ENCODE data around the gene WT1. TPM values are rescaled to one million over a fixed set of nuclear protein-coding genes. Genes with fewer than 3 reads are reported as not detected.

WT1 gene
- total RNA-seq, 1 experiment from 2014 or later = not detected

DNA sequence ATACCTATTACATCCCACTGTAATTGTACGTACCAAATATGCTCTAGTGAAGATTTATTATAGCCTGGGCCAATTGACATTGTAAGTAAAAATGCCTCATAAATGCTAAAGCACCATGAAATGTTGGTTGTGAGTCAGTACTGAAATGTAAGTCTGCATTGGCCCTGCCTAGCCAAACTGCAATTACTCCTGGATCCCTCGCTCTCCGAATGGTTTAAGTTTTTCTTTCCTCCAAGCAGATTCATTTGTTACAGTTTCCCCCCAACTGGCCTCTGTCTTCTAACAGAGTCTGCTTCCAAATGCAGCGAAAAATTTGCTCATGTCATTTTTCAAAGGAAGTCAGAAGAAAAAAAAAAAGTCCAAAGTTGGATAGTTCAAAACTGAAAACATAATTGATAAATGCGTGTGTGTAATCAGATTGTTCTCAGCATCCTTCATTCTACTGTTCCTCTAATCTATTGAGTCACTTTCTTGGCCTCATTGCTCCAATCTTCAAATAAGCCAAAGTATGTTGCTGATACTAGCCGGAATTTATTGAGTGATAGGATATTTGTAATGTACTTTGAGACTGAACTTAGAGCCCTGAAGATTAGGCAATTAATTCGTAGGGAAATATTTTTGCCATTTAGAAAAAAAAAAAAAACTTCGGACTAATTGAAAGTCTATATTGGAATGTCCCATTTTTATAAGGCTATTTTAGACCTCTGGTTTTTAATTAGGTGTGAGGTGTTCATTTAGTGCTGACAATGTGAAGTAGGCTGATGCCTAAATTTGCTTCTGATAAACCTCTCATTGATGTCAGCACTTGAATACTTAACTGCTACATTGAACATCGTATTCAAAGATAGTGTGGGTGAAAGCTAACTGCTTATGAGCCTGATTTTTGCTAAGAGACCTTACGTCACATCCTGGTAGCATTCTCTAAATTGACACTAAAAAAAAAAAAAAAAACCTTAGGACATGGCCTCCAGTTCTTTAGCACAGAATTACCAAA, 93.4 kb downstream of the WT1 start:
- no peak for DNase-seq (ENCODE audit: low spot score)
- CTCF ChIA-PET = interaction anchor here (1.4 kb wide), 1 partner anchor 9 kb away, joined by 3 read pairs; no protein-coding TSS in a partner anchor

More for the DNA sequence above, 93.4 kb downstream of the WT1 start:
- TF ChIP-seq, protein P1, sequence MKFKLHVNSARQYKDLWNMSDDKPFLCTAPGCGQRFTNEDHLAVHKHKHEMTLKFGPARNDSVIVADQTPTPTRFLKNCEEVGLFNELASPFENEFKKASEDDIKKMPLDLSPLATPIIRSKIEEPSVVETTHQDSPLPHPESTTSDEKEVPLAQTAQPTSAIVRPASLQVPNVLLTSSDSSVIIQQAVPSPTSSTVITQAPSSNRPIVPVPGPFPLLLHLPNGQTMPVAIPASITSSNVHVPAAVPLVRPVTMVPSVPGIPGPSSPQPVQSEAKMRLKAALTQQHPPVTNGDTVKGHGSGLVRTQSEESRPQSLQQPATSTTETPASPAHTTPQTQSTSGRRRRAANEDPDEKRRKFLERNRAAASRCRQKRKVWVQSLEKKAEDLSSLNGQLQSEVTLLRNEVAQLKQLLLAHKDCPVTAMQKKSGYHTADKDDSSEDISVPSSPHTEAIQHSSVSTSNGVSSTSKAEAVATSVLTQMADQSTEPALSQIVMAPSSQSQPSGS (CRISPR knock-in tag; IDR thresholded peaks at IDR 0.05; ENCODE audit: borderline replicate concordance, low read depth) = no peak
- TF ChIP-seq, protein P2, sequence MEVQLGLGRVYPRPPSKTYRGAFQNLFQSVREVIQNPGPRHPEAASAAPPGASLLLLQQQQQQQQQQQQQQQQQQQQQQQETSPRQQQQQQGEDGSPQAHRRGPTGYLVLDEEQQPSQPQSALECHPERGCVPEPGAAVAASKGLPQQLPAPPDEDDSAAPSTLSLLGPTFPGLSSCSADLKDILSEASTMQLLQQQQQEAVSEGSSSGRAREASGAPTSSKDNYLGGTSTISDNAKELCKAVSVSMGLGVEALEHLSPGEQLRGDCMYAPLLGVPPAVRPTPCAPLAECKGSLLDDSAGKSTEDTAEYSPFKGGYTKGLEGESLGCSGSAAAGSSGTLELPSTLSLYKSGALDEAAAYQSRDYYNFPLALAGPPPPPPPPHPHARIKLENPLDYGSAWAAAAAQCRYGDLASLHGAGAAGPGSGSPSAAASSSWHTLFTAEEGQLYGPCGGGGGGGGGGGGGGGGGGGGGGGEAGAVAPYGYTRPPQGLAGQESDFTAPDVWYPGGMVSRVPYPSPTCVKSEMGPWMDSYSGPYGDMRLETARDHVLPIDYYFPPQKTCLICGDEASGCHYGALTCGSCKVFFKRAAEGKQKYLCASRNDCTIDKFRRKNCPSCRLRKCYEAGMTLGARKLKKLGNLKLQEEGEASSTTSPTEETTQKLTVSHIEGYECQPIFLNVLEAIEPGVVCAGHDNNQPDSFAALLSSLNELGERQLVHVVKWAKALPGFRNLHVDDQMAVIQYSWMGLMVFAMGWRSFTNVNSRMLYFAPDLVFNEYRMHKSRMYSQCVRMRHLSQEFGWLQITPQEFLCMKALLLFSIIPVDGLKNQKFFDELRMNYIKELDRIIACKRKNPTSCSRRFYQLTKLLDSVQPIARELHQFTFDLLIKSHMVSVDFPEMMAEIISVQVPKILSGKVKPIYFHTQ (CRISPR knock-in tag; IDR thresholded peaks at IDR 0.05) = no peak
- TF ChIP-seq GRHL2 (CRISPR knock-in tag; IDR thresholded peaks at IDR 0.05; ENCODE audit: insufficient replicate concordance, severe bottlenecking) (no peak), NR1H2 (CRISPR knock-in tag; IDR thresholded peaks at IDR 0.05) (no peak), ZNF263 (CRISPR knock-in tag; IDR thresholded peaks at IDR 0.05; ENCODE audit: low read depth) (no peak), TCF7 (CRISPR knock-in tag; IDR thresholded peaks at IDR 0.05; ENCODE audit: low read depth) (no peak), ATF1 (CRISPR knock-in tag; IDR thresholded peaks at IDR 0.05) (no peak), ZNF121 (CRISPR knock-in tag; IDR thresholded peaks at IDR 0.05) (no peak), ZNF671 (CRISPR knock-in tag; IDR thresholded peaks at IDR 0.05) (no peak), CBFB (CRISPR knock-in tag; IDR thresholded peaks at IDR 0.05; ENCODE audit: low read depth) (no peak), FOXJ3 (CRISPR knock-in tag; IDR thresholded peaks at IDR 0.05; ENCODE audit: borderline replicate concordance) (no peak), SMAD4 (CRISPR knock-in tag; IDR thresholded peaks at IDR 0.05) (no peak)
- TF ChIP-seq, protein P3, sequence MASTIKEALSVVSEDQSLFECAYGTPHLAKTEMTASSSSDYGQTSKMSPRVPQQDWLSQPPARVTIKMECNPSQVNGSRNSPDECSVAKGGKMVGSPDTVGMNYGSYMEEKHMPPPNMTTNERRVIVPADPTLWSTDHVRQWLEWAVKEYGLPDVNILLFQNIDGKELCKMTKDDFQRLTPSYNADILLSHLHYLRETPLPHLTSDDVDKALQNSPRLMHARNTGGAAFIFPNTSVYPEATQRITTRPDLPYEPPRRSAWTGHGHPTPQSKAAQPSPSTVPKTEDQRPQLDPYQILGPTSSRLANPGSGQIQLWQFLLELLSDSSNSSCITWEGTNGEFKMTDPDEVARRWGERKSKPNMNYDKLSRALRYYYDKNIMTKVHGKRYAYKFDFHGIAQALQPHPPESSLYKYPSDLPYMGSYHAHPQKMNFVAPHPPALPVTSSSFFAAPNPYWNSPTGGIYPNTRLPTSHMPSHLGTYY (CRISPR knock-in tag; IDR thresholded peaks at IDR 0.05) = no peak
- TF ChIP-seq, protein P4, sequence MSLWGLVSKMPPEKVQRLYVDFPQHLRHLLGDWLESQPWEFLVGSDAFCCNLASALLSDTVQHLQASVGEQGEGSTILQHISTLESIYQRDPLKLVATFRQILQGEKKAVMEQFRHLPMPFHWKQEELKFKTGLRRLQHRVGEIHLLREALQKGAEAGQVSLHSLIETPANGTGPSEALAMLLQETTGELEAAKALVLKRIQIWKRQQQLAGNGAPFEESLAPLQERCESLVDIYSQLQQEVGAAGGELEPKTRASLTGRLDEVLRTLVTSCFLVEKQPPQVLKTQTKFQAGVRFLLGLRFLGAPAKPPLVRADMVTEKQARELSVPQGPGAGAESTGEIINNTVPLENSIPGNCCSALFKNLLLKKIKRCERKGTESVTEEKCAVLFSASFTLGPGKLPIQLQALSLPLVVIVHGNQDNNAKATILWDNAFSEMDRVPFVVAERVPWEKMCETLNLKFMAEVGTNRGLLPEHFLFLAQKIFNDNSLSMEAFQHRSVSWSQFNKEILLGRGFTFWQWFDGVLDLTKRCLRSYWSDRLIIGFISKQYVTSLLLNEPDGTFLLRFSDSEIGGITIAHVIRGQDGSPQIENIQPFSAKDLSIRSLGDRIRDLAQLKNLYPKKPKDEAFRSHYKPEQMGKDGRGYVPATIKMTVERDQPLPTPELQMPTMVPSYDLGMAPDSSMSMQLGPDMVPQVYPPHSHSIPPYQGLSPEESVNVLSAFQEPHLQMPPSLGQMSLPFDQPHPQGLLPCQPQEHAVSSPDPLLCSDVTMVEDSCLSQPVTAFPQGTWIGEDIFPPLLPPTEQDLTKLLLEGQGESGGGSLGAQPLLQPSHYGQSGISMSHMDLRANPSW (CRISPR knock-in tag; conservative IDR thresholded peaks at IDR 0.05; ENCODE audit: low read depth) = no peak
- TF ChIP-seq, protein P5, sequence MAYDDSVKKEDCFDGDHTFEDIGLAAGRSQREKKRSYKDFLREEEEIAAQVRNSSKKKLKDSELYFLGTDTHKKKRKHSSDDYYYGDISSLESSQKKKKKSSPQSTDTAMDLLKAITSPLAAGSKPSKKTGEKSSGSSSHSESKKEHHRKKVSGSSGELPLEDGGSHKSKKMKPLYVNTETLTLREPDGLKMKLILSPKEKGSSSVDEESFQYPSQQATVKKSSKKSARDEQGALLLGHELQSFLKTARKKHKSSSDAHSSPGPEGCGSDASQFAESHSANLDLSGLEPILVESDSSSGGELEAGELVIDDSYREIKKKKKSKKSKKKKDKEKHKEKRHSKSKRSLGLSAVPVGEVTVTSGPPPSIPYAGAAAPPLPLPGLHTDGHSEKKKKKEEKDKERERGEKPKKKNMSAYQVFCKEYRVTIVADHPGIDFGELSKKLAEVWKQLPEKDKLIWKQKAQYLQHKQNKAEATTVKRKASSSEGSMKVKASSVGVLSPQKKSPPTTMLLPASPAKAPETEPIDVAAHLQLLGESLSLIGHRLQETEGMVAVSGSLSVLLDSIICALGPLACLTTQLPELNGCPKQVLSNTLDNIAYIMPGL (CRISPR knock-in tag; IDR thresholded peaks at IDR 0.05) = no peak
- TF ChIP-seq, protein P6, sequence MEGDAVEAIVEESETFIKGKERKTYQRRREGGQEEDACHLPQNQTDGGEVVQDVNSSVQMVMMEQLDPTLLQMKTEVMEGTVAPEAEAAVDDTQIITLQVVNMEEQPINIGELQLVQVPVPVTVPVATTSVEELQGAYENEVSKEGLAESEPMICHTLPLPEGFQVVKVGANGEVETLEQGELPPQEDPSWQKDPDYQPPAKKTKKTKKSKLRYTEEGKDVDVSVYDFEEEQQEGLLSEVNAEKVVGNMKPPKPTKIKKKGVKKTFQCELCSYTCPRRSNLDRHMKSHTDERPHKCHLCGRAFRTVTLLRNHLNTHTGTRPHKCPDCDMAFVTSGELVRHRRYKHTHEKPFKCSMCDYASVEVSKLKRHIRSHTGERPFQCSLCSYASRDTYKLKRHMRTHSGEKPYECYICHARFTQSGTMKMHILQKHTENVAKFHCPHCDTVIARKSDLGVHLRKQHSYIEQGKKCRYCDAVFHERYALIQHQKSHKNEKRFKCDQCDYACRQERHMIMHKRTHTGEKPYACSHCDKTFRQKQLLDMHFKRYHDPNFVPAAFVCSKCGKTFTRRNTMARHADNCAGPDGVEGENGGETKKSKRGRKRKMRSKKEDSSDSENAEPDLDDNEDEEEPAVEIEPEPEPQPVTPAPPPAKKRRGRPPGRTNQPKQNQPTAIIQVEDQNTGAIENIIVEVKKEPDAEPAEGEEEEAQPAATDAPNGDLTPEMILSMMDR (IDR thresholded peaks at IDR 0.05) = no peak
- TF ChIP-seq, protein P7, sequence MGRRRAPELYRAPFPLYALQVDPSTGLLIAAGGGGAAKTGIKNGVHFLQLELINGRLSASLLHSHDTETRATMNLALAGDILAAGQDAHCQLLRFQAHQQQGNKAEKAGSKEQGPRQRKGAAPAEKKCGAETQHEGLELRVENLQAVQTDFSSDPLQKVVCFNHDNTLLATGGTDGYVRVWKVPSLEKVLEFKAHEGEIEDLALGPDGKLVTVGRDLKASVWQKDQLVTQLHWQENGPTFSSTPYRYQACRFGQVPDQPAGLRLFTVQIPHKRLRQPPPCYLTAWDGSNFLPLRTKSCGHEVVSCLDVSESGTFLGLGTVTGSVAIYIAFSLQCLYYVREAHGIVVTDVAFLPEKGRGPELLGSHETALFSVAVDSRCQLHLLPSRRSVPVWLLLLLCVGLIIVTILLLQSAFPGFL (CRISPR knock-in tag; IDR thresholded peaks at IDR 0.05; ENCODE audit: borderline replicate concordance) = no peak
- Mint-ChIP-seq H3K4me3 (no peak overlapping the region), H3K9me3 (no peaks in the 10 kb centered on the region), H3K27me3 (ENCODE audit: low read depth) (peaks cover 5% of the 10 kb centered on the region), H3K27ac (no peak overlapping the region), H3K4me1 (0 out of 2 replicates have a peak, but pooled peaks cover 4% of the 10 kb centered on the region), H3K36me3 (no peaks in the 10 kb centered on the region)
- no peak for ATAC-seq
- POLR2A ChIA-PET = no interaction called here
